Measurements from ENCODE around the gene PLEKHG2.

DNA sequence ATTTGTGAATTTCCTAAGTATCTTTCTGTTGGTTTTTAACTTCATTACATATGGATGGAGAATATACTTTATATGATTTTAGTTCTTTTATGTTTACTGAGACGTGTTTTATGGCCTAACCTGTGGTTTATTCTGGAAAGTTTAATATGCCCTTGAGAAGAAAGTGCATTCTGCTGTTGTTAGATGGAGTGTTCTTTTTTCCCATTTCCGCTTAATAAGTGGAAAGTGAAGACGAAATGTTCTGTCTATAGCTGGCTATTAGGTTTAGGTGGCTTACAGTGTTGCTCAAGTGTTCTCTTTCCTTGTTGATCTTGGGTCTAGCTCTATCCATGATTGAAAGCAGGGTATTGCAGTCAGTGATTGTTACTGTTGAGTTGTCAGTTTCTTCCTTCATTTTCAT is 50.9 kb downstream of the PLEKHG2 start:
- no peak for TF ChIP-seq CTCF (conservative IDR thresholded peaks at IDR 0.05)
- no peak for TF ChIP-seq ZFX (IDR thresholded peaks at IDR 0.05)

All from C4-2B (cell line).